Ishikawa (cell line): Measurements from ENCODE around the gene CA10.

Experiments used
- CEBPB ChIP-seq: IDR thresholded peaks from 2 replicates; pipeline ENCODE4 v1.6.1; 2012
- CREB1 ChIP-seq: IDR thresholded peaks from 2 replicates; pipeline ENCODE4 v1.6.1; 2012; ENCODE audit warnings: low read depth
- EGR1 ChIP-seq: IDR thresholded peaks from 2 replicates; pipeline ENCODE4 v1.6.1; 2012
- EP300 ChIP-seq: IDR thresholded peaks from 2 replicates; pipeline ENCODE4 v1.6.1; 2012; ENCODE audit warnings: borderline replicate concordance
- FOXM1 ChIP-seq: IDR thresholded peaks from 2 replicates; pipeline ENCODE4 v1.6.1; 2012; ENCODE audit warnings: low read depth, borderline replicate concordance
- NFIC ChIP-seq: IDR thresholded peaks from 2 replicates; pipeline ENCODE4 v1.6.1; 2012
- RAD21 ChIP-seq: IDR thresholded peaks from 2 replicates; pipeline ENCODE4 v1.6.1; 2012; ENCODE audit warnings: low read depth
- TAF1 ChIP-seq: IDR thresholded peaks from 2 replicates; pipeline ENCODE4 v1.6.1; 2012; ENCODE audit warnings: low read depth, mild to moderate bottlenecking
- TCF12 ChIP-seq: IDR thresholded peaks from 2 replicates; pipeline ENCODE4 v1.6.1; 2012; ENCODE audit warnings: low read depth
- TEAD4 ChIP-seq: IDR thresholded peaks from 2 replicates; pipeline ENCODE4 v1.6.1; 2012
- YY1 ChIP-seq: IDR thresholded peaks from 2 replicates; pipeline ENCODE4 v1.6.1; 2012; ENCODE audit warnings: low read depth
- ZBTB7A ChIP-seq: IDR thresholded peaks from 2 replicates; pipeline ENCODE4 v1.6.1; 2012; ENCODE audit warnings: low read depth
- TF ChIP-seq, protein P1 (sequence below): IDR thresholded peaks from 2 replicates; pipeline ENCODE4 v1.6.1; 2012; ENCODE audit warnings: low read depth, mild to moderate bottlenecking
- TF ChIP-seq, protein P2 (sequence below): IDR thresholded peaks from 2 replicates; pipeline ENCODE4 v1.6.1; 2012
- TF ChIP-seq, protein P3 (sequence below): IDR thresholded peaks from 2 replicates; pipeline ENCODE4 v1.6.1; 2012

CA10 gene

DNA sequence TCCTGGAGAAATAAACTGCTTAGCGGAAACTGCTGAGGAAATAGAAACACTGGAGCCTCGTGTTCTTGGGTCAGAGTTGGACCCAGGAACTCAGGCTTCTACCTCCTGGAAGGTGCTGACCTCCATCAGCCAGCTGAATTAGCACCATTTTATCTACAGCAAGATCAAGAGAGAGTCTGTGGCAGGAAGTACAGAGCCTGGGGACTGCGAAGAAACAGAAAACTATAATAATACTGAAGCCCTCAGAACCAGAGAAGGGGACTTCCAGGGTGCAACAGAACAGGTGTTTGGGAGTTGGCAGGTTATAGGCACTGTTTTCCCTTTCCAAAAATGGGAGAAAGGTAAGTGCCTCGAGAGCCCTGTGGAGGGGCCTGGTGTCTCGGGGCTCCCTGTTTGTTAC lies 379.7 kb downstream of the CA10 start:
- no peak for TF ChIP-seq EGR1
- TF ChIP-seq, protein P1, sequence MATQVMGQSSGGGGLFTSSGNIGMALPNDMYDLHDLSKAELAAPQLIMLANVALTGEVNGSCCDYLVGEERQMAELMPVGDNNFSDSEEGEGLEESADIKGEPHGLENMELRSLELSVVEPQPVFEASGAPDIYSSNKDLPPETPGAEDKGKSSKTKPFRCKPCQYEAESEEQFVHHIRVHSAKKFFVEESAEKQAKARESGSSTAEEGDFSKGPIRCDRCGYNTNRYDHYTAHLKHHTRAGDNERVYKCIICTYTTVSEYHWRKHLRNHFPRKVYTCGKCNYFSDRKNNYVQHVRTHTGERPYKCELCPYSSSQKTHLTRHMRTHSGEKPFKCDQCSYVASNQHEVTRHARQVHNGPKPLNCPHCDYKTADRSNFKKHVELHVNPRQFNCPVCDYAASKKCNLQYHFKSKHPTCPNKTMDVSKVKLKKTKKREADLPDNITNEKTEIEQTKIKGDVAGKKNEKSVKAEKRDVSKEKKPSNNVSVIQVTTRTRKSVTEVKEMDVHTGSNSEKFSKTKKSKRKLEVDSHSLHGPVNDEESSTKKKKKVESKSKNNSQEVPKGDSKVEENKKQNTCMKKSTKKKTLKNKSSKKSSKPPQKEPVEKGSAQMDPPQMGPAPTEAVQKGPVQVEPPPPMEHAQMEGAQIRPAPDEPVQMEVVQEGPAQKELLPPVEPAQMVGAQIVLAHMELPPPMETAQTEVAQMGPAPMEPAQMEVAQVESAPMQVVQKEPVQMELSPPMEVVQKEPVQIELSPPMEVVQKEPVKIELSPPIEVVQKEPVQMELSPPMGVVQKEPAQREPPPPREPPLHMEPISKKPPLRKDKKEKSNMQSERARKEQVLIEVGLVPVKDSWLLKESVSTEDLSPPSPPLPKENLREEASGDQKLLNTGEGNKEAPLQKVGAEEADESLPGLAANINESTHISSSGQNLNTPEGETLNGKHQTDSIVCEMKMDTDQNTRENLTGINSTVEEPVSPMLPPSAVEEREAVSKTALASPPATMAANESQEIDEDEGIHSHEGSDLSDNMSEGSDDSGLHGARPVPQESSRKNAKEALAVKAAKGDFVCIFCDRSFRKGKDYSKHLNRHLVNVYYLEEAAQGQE, result no peak
- no peak for TF ChIP-seq FOXM1
- TF ChIP-seq, protein P2, sequence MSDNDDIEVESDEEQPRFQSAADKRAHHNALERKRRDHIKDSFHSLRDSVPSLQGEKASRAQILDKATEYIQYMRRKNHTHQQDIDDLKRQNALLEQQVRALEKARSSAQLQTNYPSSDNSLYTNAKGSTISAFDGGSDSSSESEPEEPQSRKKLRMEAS, result no peak
- no peak for TF ChIP-seq RAD21
- TF ChIP-seq TAF1, result no peak
- TF ChIP-seq YY1, result no peak
- no peak for TF ChIP-seq TEAD4
- TF ChIP-seq, protein P3, sequence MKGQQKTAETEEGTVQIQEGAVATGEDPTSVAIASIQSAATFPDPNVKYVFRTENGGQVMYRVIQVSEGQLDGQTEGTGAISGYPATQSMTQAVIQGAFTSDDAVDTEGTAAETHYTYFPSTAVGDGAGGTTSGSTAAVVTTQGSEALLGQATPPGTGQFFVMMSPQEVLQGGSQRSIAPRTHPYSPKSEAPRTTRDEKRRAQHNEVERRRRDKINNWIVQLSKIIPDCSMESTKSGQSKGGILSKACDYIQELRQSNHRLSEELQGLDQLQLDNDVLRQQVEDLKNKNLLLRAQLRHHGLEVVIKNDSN, result no peak
- TF ChIP-seq NFIC, result no peak
- TF ChIP-seq CEBPB, result no peak
- TF ChIP-seq CREB1, result no peak
- TF ChIP-seq EP300, result no peak
- no peak for TF ChIP-seq TCF12
- no peak for TF ChIP-seq ZBTB7A

DNA sequence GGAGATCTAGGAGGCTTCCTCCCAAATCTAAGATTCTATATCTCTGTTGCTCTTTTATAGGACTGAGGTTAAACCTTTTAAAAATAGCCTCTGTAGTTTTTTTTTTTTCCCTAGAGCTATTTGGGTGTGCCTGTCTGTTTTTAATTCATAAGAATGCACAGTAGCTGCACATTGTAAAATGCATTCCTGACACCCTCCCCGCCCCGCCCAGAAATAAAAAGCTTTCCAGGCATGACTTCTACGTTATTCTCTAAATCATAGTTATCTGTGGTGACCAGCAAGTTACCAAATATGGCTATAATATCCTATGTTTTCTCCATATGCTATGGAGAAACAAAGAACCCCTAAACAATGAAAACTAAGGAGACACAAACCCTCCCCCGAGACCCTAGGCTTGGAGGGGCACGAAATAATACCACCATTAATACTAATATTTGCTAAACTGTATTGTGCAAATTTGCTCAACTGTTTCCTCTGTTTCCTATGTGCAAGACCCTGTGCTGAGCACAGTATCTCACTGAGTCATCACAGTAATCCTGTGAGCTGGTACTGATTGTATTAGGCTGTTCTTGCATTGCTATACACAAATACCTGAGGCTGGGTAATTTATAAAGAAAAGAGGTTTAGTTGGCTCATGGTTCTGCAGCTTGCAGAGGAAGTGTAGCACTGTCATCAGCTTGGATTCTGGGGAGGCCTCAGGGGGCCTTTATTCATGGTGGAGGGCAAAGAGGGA lies 388.3 kb downstream of the CA10 start:
- TF ChIP-seq, protein P1, result no peak
- TF ChIP-seq EP300 (no peak), FOXM1 (no peak), CREB1 (no peak), YY1 (no peak), CEBPB (no peak), TAF1 (no peak), ZBTB7A (no peak)
- TF ChIP-seq, protein P2, result no peak

DNA sequence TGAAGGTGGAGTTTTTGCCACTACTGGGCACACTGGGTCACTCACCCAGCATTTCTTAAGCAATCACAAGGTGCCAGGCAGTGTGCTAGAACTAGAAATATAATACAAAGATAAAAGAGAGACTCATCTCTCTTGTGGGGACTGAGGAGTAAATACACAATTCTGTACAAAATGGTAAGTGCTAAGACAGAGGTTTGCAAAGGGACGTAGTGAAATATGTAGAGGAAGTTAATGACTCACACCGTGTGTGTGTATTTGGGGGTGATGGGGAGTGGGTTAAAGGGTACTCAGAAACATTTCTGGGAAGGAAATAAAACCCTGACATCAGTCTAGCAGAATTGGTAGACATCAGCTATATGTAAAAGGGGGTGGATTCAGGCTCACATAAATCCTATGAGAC lies 389.3 kb downstream of the CA10 start:
- TF ChIP-seq, protein P3, result no peak
- TF ChIP-seq YY1 (no peak), NFIC (no peak), CEBPB (no peak)

DNA sequence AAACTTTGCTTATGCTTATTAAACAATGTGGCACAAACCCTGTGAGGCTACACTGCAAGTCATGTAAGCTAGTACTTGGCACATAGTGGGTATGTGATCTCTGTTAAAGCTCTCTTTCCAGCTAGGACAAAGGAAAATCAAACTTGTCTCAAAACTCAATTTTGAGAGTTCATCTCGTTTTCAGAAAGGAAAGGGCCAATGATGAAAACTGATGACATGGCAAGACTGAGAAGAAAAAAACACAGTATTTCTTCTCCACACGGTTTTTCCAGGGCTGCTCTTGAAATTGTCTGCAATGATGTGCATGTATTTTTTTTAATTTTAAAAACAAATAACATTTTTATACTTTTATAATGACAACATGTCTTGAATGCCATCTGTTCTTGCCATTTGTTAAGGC lies 389.8 kb downstream of the CA10 start:
- TF ChIP-seq FOXM1 (no peak), CEBPB (no peak), TAF1 (no peak), EP300 (no peak), RAD21 (no peak), TEAD4 (no peak), NFIC (no peak), YY1 (no peak), ZBTB7A (no peak), TCF12 (no peak), EGR1 (no peak), CREB1 (no peak)
- TF ChIP-seq, protein P3, result no peak
- TF ChIP-seq, protein P1, result no peak
- TF ChIP-seq, protein P2, result no peak
